MM.1S (cell line): ENCODE results near the gene CFAP57.

ENCODE experiments used
- EZH2 ChIP-seq: fragments of 300-600 bp; sonication (generic); optimal IDR thresholded peaks from 2 replicates; pipeline ENCODE3; 2017; ENCODE audit warnings: low read depth, mild to moderate bottlenecking, antibody characterized with exemption, low read length, mixed read lengths
- EZH2phosphoT487 ChIP-seq: fragments of 300-600 bp; sonication (generic); IDR thresholded peaks from 2 replicates; pipeline ENCODE4 v1.6.1; 2018; ENCODE audit warnings: antibody characterized with exemption, low read length
- TF ChIP-seq, protein P1 (sequence below): fragments of 300-600 bp; sonication (generic); IDR thresholded peaks from 2 replicates; pipeline ENCODE4 v1.5.1; 2016; ENCODE audit warnings: antibody characterized with exemption, low read length, mixed read lengths

DNA sequence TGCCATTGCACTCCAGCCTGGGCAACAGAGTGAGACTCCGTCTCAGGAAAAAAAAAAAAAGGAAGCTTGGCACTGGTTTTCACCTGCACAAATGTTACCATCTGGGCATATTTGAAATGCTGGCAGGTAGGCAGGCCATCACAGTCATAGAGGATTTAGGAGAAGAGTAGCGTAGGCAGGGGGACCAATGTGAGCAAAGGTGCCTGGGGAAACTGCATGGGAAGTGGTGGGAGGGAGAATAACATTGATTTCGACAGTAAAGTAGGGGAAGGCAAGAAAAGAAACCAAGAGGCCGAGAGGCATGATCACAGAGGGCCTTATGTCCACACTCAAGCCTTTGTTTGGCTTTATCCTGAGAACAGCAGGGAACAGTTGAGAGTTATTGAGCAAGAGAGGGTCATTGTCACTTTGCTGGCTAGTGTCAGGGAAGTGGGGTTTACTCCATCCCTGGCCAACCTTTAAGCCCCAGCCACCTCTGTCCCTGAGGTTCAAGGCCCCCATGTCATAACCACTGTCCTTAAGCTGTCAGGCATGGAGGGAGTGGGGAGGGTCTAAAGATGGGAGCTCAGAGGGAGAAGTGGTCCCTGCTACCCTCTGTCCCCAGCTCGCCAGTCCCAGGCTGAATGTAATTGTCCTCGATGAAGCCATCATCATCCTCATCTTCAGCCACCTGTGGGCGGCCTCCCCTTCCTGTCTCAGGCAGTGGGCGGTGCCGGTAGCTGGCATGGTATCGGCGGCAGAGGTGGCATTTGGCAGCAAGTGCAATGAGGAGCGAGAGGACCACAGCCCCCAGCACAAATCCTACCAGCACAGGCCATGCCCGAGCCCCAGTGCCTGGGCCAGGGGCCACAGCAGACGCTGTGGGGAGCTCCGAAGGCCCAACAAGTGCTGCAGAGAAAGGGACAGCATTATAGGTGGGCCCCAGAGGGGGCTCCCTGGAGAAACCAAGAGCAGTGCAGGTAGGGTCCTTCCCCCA lies 110.4 kb downstream of the CFAP57 start:
- TF ChIP-seq, protein P1, sequence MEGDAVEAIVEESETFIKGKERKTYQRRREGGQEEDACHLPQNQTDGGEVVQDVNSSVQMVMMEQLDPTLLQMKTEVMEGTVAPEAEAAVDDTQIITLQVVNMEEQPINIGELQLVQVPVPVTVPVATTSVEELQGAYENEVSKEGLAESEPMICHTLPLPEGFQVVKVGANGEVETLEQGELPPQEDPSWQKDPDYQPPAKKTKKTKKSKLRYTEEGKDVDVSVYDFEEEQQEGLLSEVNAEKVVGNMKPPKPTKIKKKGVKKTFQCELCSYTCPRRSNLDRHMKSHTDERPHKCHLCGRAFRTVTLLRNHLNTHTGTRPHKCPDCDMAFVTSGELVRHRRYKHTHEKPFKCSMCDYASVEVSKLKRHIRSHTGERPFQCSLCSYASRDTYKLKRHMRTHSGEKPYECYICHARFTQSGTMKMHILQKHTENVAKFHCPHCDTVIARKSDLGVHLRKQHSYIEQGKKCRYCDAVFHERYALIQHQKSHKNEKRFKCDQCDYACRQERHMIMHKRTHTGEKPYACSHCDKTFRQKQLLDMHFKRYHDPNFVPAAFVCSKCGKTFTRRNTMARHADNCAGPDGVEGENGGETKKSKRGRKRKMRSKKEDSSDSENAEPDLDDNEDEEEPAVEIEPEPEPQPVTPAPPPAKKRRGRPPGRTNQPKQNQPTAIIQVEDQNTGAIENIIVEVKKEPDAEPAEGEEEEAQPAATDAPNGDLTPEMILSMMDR = no peak
- TF ChIP-seq EZH2 (no peak), EZH2phosphoT487 (no peak)
